DMS153 treated with DMSO at 0.1 percent for 48 hours (cell line): ENCODE measurements around the gene CANX.

Source experiments
- DNase-seq: peaks from one replicate; lab custom pipeline; 2025; ENCODE audit not compliant: unreplicated experiment; lab: John Stamatoyannopoulos, UW

CANX gene

GRCh38 chr5:179749857-179750508 is 51.2 kb downstream of the CANX start:
- no peak for DNase-seq

GRCh38 chr5:179753971-179754370 is 55.2 kb downstream of the CANX start:
- DNase-seq, result no peak

DNA sequence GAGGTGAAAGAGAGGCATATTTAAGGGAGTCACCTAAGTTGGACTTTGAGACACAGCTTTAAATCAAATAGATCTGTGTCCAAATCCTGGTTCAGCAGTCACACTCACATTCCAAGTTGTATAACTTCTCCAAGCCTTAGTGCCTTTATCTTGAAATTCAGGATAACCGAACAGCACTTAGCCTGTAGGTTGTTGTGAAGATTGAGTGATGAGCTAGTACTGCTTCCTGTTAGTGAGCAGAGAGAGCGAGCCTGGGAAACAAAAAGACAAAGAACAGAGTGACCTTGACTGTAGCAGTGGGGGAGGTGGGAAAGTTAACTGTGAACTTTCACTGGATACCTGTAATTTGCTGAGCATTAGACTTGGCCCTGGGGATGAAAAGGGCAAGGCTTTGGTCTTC is 56.3 kb downstream of the CANX start:
- DNase-seq, result no peak

- DNase-seq, result no peak
Observed at GRCh38 chr5:179758955-179759354, 60.2 kb downstream of the CANX start.

- no peak for DNase-seq
Observed at GRCh38 chr5:179759581-179760551, 61.1 kb downstream of the CANX start.

DNA sequence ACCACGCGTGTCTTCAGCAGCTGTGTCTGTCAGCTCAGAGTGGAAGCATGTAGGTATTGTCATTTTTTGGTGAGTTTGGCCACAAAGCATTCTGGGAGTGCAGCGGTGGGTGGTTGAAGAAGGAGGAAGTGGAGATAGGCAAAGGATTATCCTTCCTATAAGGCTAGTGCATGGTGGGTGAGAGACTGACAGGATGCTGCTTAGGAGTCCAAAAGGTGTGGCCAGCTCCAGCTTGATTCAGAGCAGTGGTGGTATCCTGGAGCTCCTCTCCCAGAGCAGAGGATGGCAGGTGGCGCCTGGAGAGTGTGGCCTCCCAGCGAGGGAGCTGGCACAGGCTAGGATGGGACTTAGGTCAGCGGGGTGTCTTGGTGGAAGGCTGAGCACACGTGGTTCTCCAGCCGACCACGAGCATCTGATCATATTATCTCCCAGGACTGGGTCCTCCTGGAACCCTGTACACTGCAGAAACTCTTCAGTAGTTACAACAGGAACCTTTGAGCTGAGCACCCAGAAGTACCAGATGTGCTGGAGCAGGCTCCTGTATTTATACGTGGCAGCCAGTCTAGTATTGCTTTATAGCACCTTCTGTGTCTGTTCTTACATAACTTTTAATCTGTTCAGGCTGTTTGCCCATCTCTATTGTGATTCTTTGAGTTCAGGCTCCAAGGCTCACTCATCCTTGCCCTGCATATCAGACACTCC is 63.5 kb downstream of the CANX start:
- no peak for DNase-seq

DNA sequence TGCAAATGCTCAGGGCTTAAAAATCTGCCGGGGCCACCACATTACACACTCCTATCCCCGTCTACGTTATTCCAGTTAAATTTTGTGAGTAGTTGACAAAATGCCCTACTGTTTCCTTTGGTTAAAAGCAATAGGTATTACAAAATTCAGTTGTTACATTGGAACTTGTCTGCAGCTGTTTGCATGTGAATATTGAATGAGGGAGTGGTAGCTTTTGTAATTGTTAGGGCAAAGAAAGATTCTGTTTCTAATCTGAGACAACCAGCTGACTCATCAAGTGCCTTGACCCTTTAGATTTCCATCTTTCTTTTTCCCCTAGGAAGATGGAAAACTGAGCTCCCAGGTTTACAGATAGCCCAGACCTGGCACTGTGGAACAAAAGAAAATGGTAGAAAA is 64.0 kb downstream of the CANX start:
- no peak for DNase-seq

DNA sequence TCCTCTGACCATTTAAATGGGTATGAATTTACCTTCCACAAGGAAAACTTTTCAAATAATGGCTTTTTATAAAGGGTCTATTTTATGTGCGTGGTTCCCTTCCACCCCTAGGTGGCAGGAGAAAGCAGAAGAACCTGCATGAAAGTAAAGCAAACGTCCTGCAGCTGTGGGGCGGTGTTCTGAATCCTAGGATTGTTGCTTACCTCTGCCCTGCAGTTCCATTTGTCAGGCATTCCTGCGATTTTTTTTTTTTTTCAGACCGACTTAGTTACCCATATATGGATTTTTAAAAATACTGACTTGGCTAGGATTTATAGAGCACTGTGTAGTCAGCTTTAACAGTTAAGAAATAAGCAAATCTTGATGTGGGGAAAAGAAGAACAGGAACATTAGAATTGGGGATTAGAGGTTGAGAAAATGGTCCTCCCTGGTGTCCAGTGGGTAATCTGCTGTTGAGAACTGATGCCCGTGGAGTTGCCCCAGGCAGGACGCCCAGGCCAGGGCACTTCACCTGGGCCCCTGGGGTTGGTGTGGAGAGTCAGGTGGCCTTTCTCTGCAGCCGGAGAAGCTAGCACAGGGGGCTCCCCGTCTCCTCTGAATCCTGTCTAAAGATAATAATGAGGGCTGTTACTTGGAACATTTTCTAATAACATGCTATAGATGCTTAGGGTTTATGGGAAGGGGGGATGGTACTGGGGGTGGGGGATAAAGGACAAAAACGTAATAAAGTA is 64.6 kb downstream of the CANX start:
- no peak for DNase-seq

- DNase-seq, result no peak
Observed at GRCh38 chr5:179764056-179764455, 65.3 kb downstream of the CANX start.

DNA sequence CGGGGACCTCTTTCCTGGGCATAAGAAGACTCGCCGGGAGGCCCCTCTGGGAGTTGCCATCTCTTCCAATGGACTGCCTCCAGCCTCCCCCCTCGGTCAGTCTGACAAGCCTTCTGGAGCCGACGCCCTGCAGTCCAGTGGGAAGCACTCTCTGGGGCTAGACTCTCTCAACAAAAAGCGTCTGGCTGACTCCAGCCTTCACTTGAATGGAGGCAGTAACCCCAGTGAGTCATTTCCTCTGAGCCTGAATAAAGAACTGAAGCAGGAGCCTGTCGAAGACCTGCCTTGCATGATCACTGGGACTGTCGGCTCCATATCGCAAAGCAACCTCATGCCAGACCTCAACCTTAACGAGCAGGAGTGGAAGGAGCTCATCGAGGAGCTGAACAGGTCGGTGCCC is 66.6 kb downstream of the CANX start:
- DNase-seq, result no peak

- DNase-seq, result no peak
Observed at GRCh38 chr5:179766021-179766725, 67.4 kb downstream of the CANX start.

GRCh38 chr5:179766726-179767455 is 68.1 kb downstream of the CANX start:
- no peak for DNase-seq

DNA sequence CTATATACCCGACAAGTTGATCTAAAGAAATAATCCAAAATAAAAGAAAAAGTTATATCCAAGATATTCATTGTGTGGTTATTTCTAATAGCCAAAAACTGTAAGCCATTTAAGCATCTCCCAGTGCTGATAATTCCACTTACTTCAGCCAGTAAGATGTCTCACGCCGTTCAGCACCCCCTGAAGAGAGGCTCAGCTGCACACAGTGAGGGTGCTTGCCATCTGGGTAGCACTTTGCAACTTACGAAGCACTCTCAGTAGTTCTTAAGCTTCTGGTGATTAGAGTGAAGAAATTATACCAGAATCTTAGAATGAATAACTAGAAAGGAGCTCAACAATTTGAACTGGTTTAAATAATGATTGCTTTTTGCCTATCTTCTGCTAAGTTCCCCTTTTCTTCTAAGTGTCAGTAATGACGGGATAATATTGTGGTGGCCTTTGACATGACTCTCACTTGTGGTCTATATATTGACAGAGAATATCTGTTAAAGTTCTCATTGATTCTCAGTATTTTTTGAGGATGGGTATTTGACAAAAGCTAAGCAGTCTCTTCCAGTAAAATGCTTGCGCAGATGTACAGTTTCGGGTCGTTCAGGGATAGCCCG is 68.8 kb downstream of the CANX start:
- DNase-seq, result no peak

GRCh38 chr5:179768326-179769085 is 69.7 kb downstream of the CANX start:
- DNase-seq, result no peak

DNA sequence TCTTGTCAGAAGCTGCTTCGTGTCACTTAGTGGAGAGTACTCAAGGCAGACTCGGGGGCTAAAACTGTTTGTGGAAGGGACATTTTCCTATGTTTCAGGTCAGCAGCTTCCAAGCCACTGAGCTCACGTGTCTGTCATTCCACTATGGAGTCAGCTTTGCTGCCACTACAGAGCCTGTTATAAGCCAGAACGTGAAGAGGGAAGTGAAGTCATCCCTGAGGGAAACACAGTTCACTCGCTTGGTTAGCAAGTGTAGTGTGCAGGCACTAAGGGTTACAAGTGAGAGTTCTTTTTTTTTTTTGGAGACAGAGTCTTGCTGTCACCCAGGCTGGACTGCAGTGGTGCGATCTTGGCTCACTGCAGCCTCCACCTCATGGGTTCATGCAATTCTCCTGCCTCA is 70.5 kb downstream of the CANX start:
- DNase-seq, result no peak

GRCh38 chr5:179769796-179770195 is 71.0 kb downstream of the CANX start:
- no peak for DNase-seq

- no peak for DNase-seq
Observed at GRCh38 chr5:179771311-179771895, 72.6 kb downstream of the CANX start.

GRCh38 chr5:179772351-179772750 is 73.6 kb downstream of the CANX start:
- no peak for DNase-seq
